HepG2 (cell line): ENCODE results near the gene MUTYH. TPM values are rescaled to one million over a fixed set of nuclear protein-coding genes. Genes with fewer than 3 reads are reported as not detected.

Experiments used
- AHR ChIP-seq: IDR thresholded peaks from 2 replicates; pipeline ENCODE4 v1.6.1; 2018; ENCODE audit warnings: missing genetic modification reagents, missing compliant biosample characterization
- ATF7-NPFF ChIP-seq: sonication (generic); formaldehyde crosslinking; IDR thresholded peaks from 2 replicates; pipeline ENCODE4 v1.8.1; 2023; ENCODE audit warnings: mild to moderate bottlenecking, low read depth, missing genetic modification reagents, moderate library complexity
- CBX2 ChIP-seq, 2 experiments: fragments of 200-600 bp in 1 of 2; sonication (generic); formaldehyde crosslinking in 1 of 2; IDR thresholded peaks; 2 replicates each; pipeline versions ENCODE4 v1.7.0 to v1.8.1; 2018 to 2022; ENCODE audit warnings: low read depth in 2 of 2, low read length in 1 of 2, mild to moderate bottlenecking in 1 of 2, missing genetic modification reagents in 1 of 2
- FOSL2 ChIP-seq: sonication (generic); formaldehyde crosslinking; IDR thresholded peaks from 2 replicates; pipeline ENCODE4 v1.4.0; 2020; ENCODE audit warnings: missing genetic modification reagents
- GABPB1 ChIP-seq: IDR thresholded peaks from 2 replicates; pipeline ENCODE4 v1.6.1; 2016; ENCODE audit warnings: mild to moderate bottlenecking, missing genetic modification reagents, moderate library complexity, missing compliant biosample characterization
- HMG20A ChIP-seq: IDR thresholded peaks from 2 replicates; pipeline ENCODE4 v1.6.1; 2016; ENCODE audit warnings: borderline replicate concordance
- PHF21A ChIP-seq: sonication (generic); formaldehyde crosslinking; IDR thresholded peaks from 2 replicates; pipeline ENCODE4 v1.5.0; 2020; ENCODE audit warnings: mild to moderate bottlenecking, missing genetic modification reagents
- PLRG1 ChIP-seq: fragments of 450-650 bp; conservative IDR thresholded peaks from 2 replicates; pipeline ENCODE4 v1.6.1; 2016
- STAG1 ChIP-seq: sonication (generic); formaldehyde crosslinking; IDR thresholded peaks from 2 replicates; pipeline ENCODE4 v1.4.0; 2020; ENCODE audit warnings: missing genetic modification reagents
- U2AF2 ChIP-seq: fragments of 200-400 bp; formaldehyde crosslinking; IDR thresholded peaks from 2 replicates; pipeline ENCODE4 v1.6.1; 2017; ENCODE audit warnings: low read depth, mild to moderate bottlenecking, low read length
- YEATS2 ChIP-seq: sonication (generic); formaldehyde crosslinking; IDR thresholded peaks from 2 replicates; pipeline ENCODE4 v1.4.0; 2020; ENCODE audit warnings: missing genetic modification reagents, borderline replicate concordance
- ZBTB10 ChIP-seq: sonication (generic); formaldehyde crosslinking; IDR thresholded peaks from 2 replicates; pipeline ENCODE4 v1.4.0; 2020; ENCODE audit warnings: missing genetic modification reagents, borderline replicate concordance
- ZEB1 ChIP-seq: IDR thresholded peaks from 2 replicates; pipeline ENCODE4 v1.6.1; 2012; ENCODE audit warnings: mild to moderate bottlenecking, low read depth, inconsistent platforms; ENCODE audit not compliant: insufficient replicate concordance
- ZNF280D ChIP-seq: sonication (generic); formaldehyde crosslinking; IDR thresholded peaks from 2 replicates; pipeline ENCODE4 v1.5.1; 2020; ENCODE audit warnings: mild to moderate bottlenecking, missing genetic modification reagents
- ZNF292 ChIP-seq: sonication (generic); formaldehyde crosslinking; IDR thresholded peaks from 2 replicates; pipeline ENCODE4 v1.8.1; 2022; ENCODE audit warnings: mild to moderate bottlenecking, low read depth, missing genetic modification reagents, borderline replicate concordance
- ZNF44 ChIP-seq: sonication (generic); formaldehyde crosslinking; IDR thresholded peaks from 2 replicates; pipeline ENCODE4 v1.5.1; 2020; ENCODE audit warnings: mild to moderate bottlenecking, missing genetic modification reagents
- ZNF510 ChIP-seq: sonication (generic); formaldehyde crosslinking; IDR thresholded peaks from 2 replicates; pipeline ENCODE4 v1.4.0; 2020; ENCODE audit warnings: low read depth, mild to moderate bottlenecking, missing genetic modification reagents
- ZNF552 ChIP-seq: sonication (generic); formaldehyde crosslinking; IDR thresholded peaks from 2 replicates; pipeline ENCODE4 v1.9.0; 2022; ENCODE audit warnings: missing genetic modification reagents, mild to moderate bottlenecking, borderline replicate concordance
- polyA plus RNA-seq, 8 experiments: library from polyadenylated mRNA; depleted of rRNA in 3 of 8; stranded (reverse) in 7 of 8; unstranded in 1 of 8; fragments of >200 nt; fragmentation: Illumina TruSeq in 4 of 8; extraction: Trizol in 4 of 8; gene quantifications; 2 replicates each; pipeline versions ENCODE4 v1.2.1 to v1.2.3, GENCODE V29; 2011 to 2016; ENCODE audit warnings: low read depth in 4 of 8, missing spikeins in 1 of 8, mixed read lengths in 1 of 8; ENCODE audit not compliant: insufficient read depth in 1 of 8
- total RNA-seq, 5 experiments: library from RNA; depleted of rRNA; stranded (reverse); fragments of >200 nt; fragmentation: Illumina TruSeq; extraction: Trizol; gene quantifications; 2 replicates each; pipeline ENCODE4 v1.2.3, GENCODE V29; 2016; ENCODE audit warnings: low read depth in 1 of 5
- TF ChIP-seq, protein P1 (sequence below): sonication (generic); formaldehyde crosslinking; conservative IDR thresholded peaks from 2 replicates; pipeline ENCODE4 v1.8.0; 2022; ENCODE audit warnings: missing genetic modification reagents

The MUTYH gene
- total and polyA plus RNA-seq, 2 of the 13 experiments (the other 11 are each of a cell fraction or from before 2014, with no cell fraction given), result 16.3 to 17.1 TPM

DNA sequence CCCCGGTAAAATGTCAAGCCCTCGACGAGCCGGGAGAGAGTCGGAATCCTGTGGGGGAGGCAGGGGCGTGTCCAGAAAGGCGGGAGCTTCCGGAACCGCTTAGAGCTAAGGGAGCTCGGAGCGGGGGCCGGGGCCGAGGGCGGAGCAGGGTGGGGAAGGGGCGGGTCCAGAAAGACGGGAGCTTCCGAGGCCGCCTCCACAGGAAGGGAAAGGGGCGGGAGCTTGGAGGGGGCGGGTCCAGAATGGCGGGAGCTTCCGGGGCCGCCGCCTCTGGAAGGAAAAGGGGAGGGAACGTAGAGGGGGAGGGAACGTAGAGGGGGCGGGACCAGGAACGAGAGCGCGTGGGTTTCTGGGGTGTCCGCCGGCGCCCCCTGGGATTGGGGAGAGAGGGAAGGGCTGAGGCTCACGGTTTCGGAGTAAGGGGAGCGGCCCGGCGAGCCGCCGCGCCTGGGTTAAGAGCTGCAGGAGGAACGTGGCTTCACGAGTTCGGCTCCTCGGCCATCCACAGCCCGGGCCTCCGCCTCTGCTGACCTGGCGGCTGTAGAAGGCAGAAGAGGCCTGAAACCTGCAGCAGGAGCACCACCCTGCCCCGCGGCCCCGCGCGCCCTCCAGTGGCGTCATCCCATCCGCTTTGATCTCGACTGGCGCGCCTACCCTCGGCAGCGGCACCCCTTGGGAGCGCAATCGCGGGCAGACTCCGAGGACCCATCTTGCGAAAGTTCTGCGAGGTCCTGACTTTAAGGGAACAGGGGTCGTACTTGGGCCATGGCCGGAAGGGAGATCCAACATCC is 36.5 kb downstream of the MUTYH start (continued):
- TF ChIP-seq ZNF280D (CRISPR knock-in tag) (no peak), ZBTB10 (peak; percentile 96), PHF21A (CRISPR knock-in tag) (0 out of 2 replicates have a peak, but pooled peaks have one; percentile 42), FOSL2 (CRISPR knock-in tag) (no peak), ZNF44 (CRISPR knock-in tag) (no peak), U2AF2 (0 out of 2 replicates have a peak, but pooled peaks have one; percentile 34), HMG20A (no peak), GABPB1 (CRISPR knock-in tag) (peak; percentile 85), PLRG1 (no peak), ZEB1 (no peak), ZNF552 (CRISPR knock-in tag) (0 out of 2 replicates have a peak, but pooled peaks have one; percentile 49), AHR (CRISPR knock-in tag) (no peak), YEATS2 (CRISPR knock-in tag) (peak; percentile 81), ZNF292 (CRISPR knock-in tag) (peak; percentile 82), ATF7-NPFF (CRISPR knock-in tag) (peak; percentile 11; the same call in 1 of the 2 replicates), STAG1 (CRISPR knock-in tag) (peak; percentile 96), CBX2 (IDR thresholded peaks at IDR 0.05; ENCODE audit: low read depth, low read length) (no peak), CBX2 (CRISPR knock-in tag; IDR thresholded peaks at IDR 0.05; ENCODE audit: low read depth) (no peak), ZNF510 (no peak)
- TF ChIP-seq, protein P1, sequence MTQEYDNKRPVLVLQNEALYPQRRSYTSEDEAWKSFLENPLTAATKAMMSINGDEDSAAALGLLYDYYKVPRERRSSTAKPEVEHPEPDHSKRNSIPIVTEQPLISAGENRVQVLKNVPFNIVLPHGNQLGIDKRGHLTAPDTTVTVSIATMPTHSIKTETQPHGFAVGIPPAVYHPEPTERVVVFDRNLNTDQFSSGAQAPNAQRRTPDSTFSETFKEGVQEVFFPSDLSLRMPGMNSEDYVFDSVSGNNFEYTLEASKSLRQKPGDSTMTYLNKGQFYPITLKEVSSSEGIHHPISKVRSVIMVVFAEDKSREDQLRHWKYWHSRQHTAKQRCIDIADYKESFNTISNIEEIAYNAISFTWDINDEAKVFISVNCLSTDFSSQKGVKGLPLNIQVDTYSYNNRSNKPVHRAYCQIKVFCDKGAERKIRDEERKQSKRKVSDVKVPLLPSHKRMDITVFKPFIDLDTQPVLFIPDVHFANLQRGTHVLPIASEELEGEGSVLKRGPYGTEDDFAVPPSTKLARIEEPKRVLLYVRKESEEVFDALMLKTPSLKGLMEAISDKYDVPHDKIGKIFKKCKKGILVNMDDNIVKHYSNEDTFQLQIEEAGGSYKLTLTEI, result no peak
